HG03342 (cell line): ENCODE data around the gene PLOD3.
"Not testable (repeated sequence)": the region's sequence is repeated elsewhere in the genome, so short reads cannot be mapped to it uniquely, and the experiment has no call there.

Source experiments
- ATAC-seq: cut with Tn5 transposase; IDR thresholded peaks from one replicate; pipeline ENCODE4 v1.9.1; 2021; ENCODE audit warnings: mild to moderate bottlenecking, moderate library complexity; ENCODE audit not compliant: unreplicated experiment

The PLOD3 gene, protein sequence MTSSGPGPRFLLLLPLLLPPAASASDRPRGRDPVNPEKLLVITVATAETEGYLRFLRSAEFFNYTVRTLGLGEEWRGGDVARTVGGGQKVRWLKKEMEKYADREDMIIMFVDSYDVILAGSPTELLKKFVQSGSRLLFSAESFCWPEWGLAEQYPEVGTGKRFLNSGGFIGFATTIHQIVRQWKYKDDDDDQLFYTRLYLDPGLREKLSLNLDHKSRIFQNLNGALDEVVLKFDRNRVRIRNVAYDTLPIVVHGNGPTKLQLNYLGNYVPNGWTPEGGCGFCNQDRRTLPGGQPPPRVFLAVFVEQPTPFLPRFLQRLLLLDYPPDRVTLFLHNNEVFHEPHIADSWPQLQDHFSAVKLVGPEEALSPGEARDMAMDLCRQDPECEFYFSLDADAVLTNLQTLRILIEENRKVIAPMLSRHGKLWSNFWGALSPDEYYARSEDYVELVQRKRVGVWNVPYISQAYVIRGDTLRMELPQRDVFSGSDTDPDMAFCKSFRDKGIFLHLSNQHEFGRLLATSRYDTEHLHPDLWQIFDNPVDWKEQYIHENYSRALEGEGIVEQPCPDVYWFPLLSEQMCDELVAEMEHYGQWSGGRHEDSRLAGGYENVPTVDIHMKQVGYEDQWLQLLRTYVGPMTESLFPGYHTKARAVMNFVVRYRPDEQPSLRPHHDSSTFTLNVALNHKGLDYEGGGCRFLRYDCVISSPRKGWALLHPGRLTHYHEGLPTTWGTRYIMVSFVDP

GRCh38 chr7:101217388-101218235, at the start of gene PLOD3, which contains the start of gene ZNHIT1:
Gene PLOD3 (minus strand): TSS chr7:101217581. CDS start chr7:101217274, 307 bp downstream.
Gene ZNHIT1 (plus strand): TSS chr7:101218165. CDS start chr7:101218196, 31 bp downstream.
- ATAC-seq, result peak; percentile 69

DNA sequence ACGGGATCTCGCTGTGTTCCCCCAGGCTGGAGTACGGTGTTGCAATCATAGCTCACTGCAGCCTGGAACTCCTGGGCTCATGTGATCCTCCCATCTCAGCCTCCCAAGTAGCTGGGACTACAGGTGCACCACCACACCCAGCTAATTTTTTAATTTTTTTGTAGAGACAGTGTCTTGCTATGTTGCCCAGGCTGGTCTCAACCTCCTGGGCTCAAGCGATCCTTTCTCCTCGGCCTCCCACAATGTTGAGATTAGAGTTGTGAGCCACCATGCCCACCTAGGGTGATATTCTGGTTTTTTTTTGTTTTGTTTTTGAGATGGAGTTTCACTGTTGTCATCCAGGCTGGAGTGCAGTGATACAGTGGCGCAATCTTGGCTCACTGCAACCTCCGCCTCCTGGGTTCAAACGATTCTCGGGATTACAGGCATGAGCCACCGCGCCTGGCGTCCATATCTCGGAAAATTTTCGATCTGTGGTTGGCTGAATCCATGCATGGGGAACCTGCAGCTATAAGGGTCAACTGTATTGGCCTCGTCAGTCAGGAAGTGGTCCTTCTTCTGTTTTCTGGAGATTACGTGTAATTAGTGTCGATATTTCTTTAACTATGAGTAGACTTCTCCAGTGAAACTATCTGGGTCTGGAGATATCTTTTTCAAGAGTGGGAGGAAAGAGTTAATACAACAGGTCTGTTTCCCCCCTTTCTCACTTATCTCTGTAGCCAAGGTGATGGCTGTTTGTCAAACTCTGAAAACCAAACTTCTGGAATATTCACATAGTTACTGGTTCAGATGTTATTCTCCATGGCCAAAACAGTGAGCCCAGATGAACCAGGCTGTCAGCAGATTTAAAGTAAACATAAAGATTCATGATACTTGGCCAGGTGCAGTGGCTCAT, 48.5 kb upstream of the PLOD3 start:
- no peak for ATAC-seq

DNA sequence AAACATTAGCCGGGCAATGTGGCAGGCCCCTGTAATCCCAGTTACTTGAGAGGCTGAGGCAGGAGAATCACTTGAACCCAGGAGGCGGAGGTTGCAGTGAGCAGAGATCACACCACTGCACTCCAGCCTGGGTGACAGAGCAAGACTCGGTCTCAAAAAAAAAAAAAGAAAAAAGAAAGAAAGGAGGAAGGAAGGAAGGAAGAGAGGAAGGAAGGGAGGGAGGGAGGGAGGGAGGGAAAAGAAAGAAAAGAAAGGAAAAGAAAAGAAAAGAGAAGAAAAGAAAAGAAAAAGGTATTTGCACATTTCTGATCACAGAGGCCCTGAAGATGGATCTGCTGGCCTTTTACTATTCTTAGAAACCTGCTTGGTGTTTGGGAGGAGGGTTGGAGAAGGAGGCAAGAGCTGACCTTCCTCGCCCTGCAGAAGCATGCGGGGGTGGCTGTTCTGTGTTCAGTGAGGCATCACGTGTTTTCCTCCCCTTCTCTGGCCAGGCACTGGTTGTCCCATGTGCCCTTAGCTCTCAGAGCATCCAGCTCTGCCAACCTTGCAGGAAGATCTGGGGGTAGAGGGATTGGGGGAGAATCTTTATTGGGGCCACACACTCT, 46.8 kb upstream of the PLOD3 start:
- not testable (repeated sequence) for ATAC-seq

DNA sequence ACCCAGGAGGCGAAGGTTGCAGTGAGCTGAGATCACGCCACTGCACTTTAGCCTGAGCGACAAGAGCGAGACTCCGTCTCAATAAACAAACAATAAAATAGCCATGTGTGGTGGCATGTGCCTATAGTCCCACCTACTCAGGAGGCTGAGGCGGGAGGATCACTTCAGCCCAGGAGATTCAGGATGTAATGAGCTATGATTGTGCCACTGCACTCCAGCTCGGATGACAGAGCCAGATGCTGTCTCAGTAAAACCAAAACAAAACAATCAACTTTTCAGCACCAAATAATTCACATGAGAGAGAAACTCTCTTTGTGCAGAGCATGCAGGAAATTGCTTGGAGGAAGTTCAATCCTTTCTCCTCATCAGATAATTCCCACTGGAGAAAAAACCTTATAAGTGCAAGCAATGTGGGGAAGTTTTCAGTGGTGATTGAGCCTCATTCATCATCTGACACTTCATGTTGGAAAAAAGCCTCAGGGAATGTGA, 40.9 kb upstream of the PLOD3 start:
- no peak for ATAC-seq

GRCh38 chr7:101255796-101256195, 38.4 kb upstream of the PLOD3 start:
- ATAC-seq, result no peak

- not testable (repeated sequence) for ATAC-seq
These were observed 35.8 kb upstream of the PLOD3 start for GRCh38 chr7:101253199-101253598.

GRCh38 chr7:101251871-101252659, 34.7 kb upstream of the PLOD3 start:
- peak; percentile 98 for ATAC-seq

- ATAC-seq, result no peak
These were observed 32.9 kb upstream of the PLOD3 start for GRCh38 chr7:101250324-101250723.

- ATAC-seq, result no peak
These were observed 30.9 kb upstream of the PLOD3 start for GRCh38 chr7:101248276-101248675.

GRCh38 chr7:101245147-101245668, 27.8 kb upstream of the PLOD3 start:
- ATAC-seq, result no peak

- ATAC-seq, result peak; percentile 89
These were observed 27.2 kb upstream of the PLOD3 start, which contains the start of gene FIS1 for GRCh38 chr7:101244375-101245146. Gene FIS1 (minus strand): TSS chr7:101245081. CDS start chr7:101245004, 77 bp downstream.

GRCh38 chr7:101243646-101244374, 26.4 kb upstream of the PLOD3 start:
- no peak for ATAC-seq

- no peak for ATAC-seq
These were observed 24.3 kb upstream of the PLOD3 start for GRCh38 chr7:101241443-101242349.

- no peak for ATAC-seq
These were observed 23.6 kb upstream of the PLOD3 start for GRCh38 chr7:101241015-101241363.

- ATAC-seq, result no peak
These were observed 23.0 kb upstream of the PLOD3 start for GRCh38 chr7:101240226-101241014.
